ENCODE measurements around the gene PRSS53.

Gene PRSS53

GRCh38 chr16:31118223-31119155 lies 29.7 kb upstream of the PRSS53 start:
- DNase-seq (ENCODE audit: low spot score) = no peak
- Histone ChIP-seq H3K27ac (peak overlapping the region; percentile 97 to 100), H3K4me3 (peak overlapping the region; percentile 99)

DNA sequence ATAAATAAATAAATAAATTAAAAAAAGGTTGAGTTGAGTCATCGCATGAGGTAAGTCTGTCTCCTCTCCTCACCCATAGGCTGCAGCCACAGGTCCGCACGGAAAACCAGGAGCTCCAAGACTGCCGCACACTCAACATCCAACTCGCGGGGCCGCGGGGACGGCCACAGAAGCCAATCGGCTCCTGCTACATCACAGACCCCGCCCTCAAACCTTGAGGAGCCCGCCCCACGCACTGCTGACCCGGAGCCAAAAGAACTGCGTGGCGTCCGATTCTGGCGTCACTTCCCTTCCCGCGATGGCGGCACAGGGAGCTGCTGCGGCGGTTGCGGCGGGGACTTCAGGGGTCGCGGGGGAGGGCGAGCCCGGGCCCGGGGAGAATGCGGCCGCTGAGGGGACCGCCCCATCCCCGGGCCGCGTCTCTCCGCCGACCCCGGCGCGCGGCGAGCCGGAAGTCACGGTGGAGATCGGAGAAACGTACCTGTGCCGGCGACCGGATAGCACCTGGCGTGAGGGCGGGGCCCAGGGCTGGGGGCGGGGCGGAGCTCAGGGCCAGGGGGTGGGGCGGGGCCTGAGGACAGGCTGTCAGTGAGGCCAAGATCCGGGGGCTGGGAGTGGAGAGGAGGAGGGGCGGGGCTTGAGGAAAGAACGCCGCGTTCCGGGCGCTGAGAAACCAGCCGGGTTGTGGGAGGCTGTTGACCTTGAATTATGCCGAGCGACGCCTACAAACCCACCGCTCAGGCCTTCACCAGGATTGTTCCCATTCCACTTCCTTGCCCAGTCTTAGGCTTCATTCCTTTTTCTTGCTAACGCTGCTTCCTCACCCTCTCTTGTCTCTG lies 28.9 kb upstream of the PRSS53 start, which contains the start of gene KAT8:
Gene KAT8 (plus strand): TSS at position 281 of the 839 bp plus-strand sequence. CDS start 18 bp downstream, at position 299.
- no peak for TF ChIP-seq CTCF (IDR thresholded peaks at IDR 0.05)
- DNase-seq (ENCODE audit: low spot score) = peak; percentile 99
- Histone ChIP-seq H3K27ac (peak within 1 kb of the TSS; percentile 97 to 100), H3K4me3 (peak within 1 kb of the TSS; percentile 99)

More at GRCh38 chr16:31118223-31119155, 29.7 kb upstream of the PRSS53 start:
- TF ChIP-seq CTCF (IDR thresholded peaks at IDR 0.05) = no peak

GRCh38 chr16:31114468-31114867 lies 25.7 kb upstream of the PRSS53 start:
- no peak for TF ChIP-seq CTCF (IDR thresholded peaks at IDR 0.05)
- H3K27ac ChIP-seq = peak overlapping the region in 1 of 2 donors; percentile 60
- DNase-seq (ENCODE audit: low spot score) = no peak
- H3K4me3 ChIP-seq = no peak overlapping the region

DNA sequence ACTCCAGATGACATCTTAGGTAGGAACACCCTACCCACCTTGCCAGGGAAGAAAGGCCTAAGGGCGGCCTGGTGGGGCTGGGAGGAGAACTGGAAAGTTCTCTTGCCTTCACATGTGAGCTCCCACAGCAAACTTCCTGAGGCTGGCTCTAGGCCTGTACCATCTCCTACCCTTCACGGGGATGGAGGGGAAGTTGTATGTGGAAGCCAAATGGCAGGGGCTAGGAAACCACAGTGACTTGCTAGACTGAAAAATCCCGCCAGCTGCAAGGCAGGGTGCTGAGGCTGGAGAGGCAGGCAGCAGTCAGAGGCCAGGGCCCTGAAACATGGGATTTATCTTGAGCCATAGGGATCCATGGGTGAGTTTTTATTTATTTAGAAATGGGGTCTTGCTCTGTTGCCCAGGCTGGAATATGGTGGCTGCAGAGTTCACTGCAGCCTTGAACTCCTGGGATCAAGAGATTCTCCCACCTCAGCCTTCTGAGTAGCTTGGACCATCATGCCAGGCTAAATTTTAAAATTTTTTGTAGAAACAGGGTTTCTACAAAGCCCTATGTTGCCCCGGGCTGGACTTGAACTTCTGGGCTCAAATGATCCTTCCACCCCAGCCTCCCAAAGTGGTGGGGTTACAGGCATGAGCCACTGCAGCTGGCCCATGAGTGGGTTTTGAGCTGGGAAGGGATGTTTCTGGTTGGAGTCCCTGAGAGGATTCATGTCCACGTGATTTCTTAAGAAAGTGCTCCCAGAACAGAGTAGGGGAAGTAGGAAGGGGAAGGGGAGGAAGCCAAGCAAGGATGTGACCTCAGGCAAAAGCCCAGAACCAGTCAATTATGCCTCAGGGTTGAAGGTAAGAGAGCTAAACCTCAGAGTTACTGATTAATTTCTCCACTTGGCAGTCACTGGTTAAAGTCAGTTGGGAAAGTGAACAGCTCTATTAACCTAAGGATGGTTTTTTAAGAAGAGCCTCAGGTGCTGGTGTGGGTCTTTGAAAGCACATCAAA lies 24.7 kb upstream of the PRSS53 start:
- TF ChIP-seq CTCF (IDR thresholded peaks at IDR 0.05) = no peak
- peak overlapping the region in 1 of 2 donors; percentile 60 for H3K27ac ChIP-seq
- no peak overlapping the region for H3K4me3 ChIP-seq
- no peak for DNase-seq (ENCODE audit: low spot score)

GRCh38 chr16:31112711-31113110 lies 24.0 kb upstream of the PRSS53 start:
- DNase-seq (ENCODE audit: low spot score) = no peak
- H3K27ac ChIP-seq = peak overlapping the region in 1 of 2 donors; percentile 60

More at GRCh38 chr16:31112711-31113110, 24.0 kb upstream of the PRSS53 start:
- H3K4me3 ChIP-seq = no peak overlapping the region
- no peak for TF ChIP-seq CTCF (IDR thresholded peaks at IDR 0.05)
